Small intestine (tissue), 7 donors: ENCODE results near the gene FCRLA. TPM values are rescaled to one million over a fixed set of nuclear protein-coding genes. Genes with fewer than 3 reads are reported as not detected.
"Not testable (repeated sequence)": the region's sequence is repeated elsewhere in the genome, so short reads cannot be mapped to it uniquely, and the experiment has no call there.

Experiments
- DNase-seq, 2 donors: peaks; one replicate each; pipeline versions ENCODE4 v3.0.0 to v3.0.0-alpha.2; 2013
- FAIRE-seq: peaks from 2 replicates; lab custom pipeline; 2012; peaks lifted over from hg19 to GRCh38; lab: Jason Lieb, UNC
- H3K27ac ChIP-seq, 3 donors: one replicate each; pipeline ENCODE4 v1.5.1; 2013; ENCODE audit warnings: low read length in 2 of 3, mild to moderate bottlenecking in 2 of 3, control low read depth in 1 of 3, inconsistent platforms in 1 of 3, low read depth in 1 of 3, moderate library complexity in 1 of 3
- H3K27me3 ChIP-seq, 3 donors: one replicate each; pipeline ENCODE4 v1.6.1; 2013; ENCODE audit warnings: low read length in 3 of 3, inconsistent platforms in 1 of 3; ENCODE audit not compliant: control insufficient read depth in 3 of 3, insufficient read depth in 3 of 3
- H3K36me3 ChIP-seq, 3 donors: one replicate each; pipeline ENCODE4 v1.6.1; 2013; ENCODE audit warnings: low read length in 3 of 3, inconsistent platforms in 1 of 3, low read depth in 1 of 3, mild to moderate bottlenecking in 1 of 3, moderate library complexity in 1 of 3; ENCODE audit not compliant: control insufficient read depth in 3 of 3, insufficient read depth in 2 of 3
- H3K4me1 ChIP-seq, 3 donors: one replicate each; pipeline ENCODE4 v1.6.1; 2013; ENCODE audit warnings: low read length in 2 of 3, inconsistent platforms in 1 of 3, low read depth in 1 of 3, mild to moderate bottlenecking in 1 of 3, moderate library complexity in 1 of 3; ENCODE audit not compliant: control insufficient read depth in 3 of 3, insufficient read depth in 2 of 3
- H3K4me3 ChIP-seq, 3 donors: one replicate each; pipeline ENCODE4 v1.5.1; 2013; ENCODE audit warnings: low read length in 3 of 3, control low read depth in 1 of 3, inconsistent platforms in 1 of 3, low read depth in 1 of 3, mild to moderate bottlenecking in 1 of 3, moderate library complexity in 1 of 3
- H3K9me3 ChIP-seq, 2 donors: one replicate each; pipeline ENCODE4 v1.6.1; 2013; ENCODE audit warnings: low read depth in 1 of 2, low read length in 1 of 2; ENCODE audit not compliant: control insufficient read depth in 2 of 2, insufficient read depth in 1 of 2
- WGBS, 3 donors: extraction: QIAGEN DNeasy Blood & Tissue Kit; methylation state at CpG; one replicate each; pipeline ENCODE4 v1.1.7; 2013; 5-methylcytosine and 5-hydroxymethylcytosine counted together
- polyA plus RNA-seq, 4 donors: library from polyadenylated mRNA; stranded (reverse) in 3 of 4; unstranded in 1 of 4; fragments of 200-250 nt in 3 of 4; fragments of 120-200 nt in 1 of 4; gene quantifications; one replicate each; pipeline versions ENCODE4 v1.2.1 to v1.2.3, GENCODE V29; 2013
- donor health status: healthy with polysubstance abuse.
- donor health status: control.
- donor health status: control.
- donor health status: Bipolar disorder and iron deficiency.
- donor health status: healthy.

FCRLA gene
- polyA plus RNA-seq, 4 donors: 0.21 to 1.4 TPM; not detected in 2

- peaks cover 0 to 46% (median 6%) of the 10 kb centered on the region in 3 donors for H3K27me3 ChIP-seq
- H3K4me3 ChIP-seq: peak overlapping the region in 2 of 3 donors; percentile 67 to 71
- 47 to 54% (median 48%) methylated on average over 21 to 22 of the region's 22 CpGs for WGBS, 3 donors
- peak overlapping the region in 1 of 3 donors; percentile 81 for H3K27ac ChIP-seq
- FAIRE-seq, H3K36me3 ChIP-seq, H3K4me1 ChIP-seq, DNase-seq, H3K9me3 ChIP-seq: not testable (repeated sequence)
Observed at GRCh38 chr1:161725258-161725907, 18.4 kb downstream of the FCRLA start.

- peak overlapping the region; percentile 48 to 71 (median 67) for H3K4me3 ChIP-seq
- DNase-seq (peak; percentile 5 to 69), FAIRE-seq (no peak)
- 1 to 3% (median 1%) methylated on average over 32 to 34 of the region's 34 CpGs for WGBS, 3 donors
- H3K27me3 ChIP-seq: peaks cover 3 to 46% (median 6%) of the 10 kb centered on the region in 3 donors
- no peaks in the 10 kb centered on the region for H3K36me3 ChIP-seq
- H3K4me1 ChIP-seq: peaks cover 0 to 6% (median 0%) of the 10 kb centered on the region in 3 donors
- no peaks in the 10 kb centered on the region for H3K9me3 ChIP-seq
- H3K27ac ChIP-seq: peak overlapping the region; percentile 65 to 81 (median 68)
Observed at GRCh38 chr1:161725908-161726472, 19.0 kb downstream of the FCRLA start.

- FAIRE-seq: no peak
- DNase-seq: peak; percentile 56 to 90
- peaks cover 3 to 43% (median 6%) of the 10 kb centered on the region in 3 donors for H3K27me3 ChIP-seq
- H3K36me3 ChIP-seq: no peaks in the 10 kb centered on the region
- peak overlapping the region; percentile 68 to 83 (median 72) for H3K27ac ChIP-seq
- H3K4me3 ChIP-seq: peak overlapping the region; percentile 48 to 71 (median 67)
- no peaks in the 10 kb centered on the region for H3K9me3 ChIP-seq
- WGBS, 3 donors: 0 to 1% (median 0%) methylated on average over 50 to 83 of the region's 83 CpGs
- peaks cover 0 to 6% (median 0%) of the 10 kb centered on the region in 3 donors for H3K4me1 ChIP-seq
Observed at GRCh38 chr1:161726473-161727255, 19.6 kb downstream of the FCRLA start.

- peak in 1 of 2 donors; percentile 46 for DNase-seq
- 4 to 8% (median 5%) methylated on average over 37 to 38 of the region's 38 CpGs for WGBS, 3 donors
- peak overlapping the region; percentile 43 to 83 (median 72) for H3K27ac ChIP-seq
Observed at GRCh38 chr1:161727256-161727924, 20.4 kb downstream of the FCRLA start.

GRCh38 chr1:161728376-161729226 is 21.6 kb downstream of the FCRLA start:
- Histone ChIP-seq H3K4me1 (peaks cover 0 to 6% (median 0%) of the 10 kb centered on the region in 3 donors), H3K27me3 (peaks cover 3 to 35% (median 6%) of the 10 kb centered on the region in 3 donors), H3K9me3 (no peaks in the 10 kb centered on the region), H3K36me3 (no peaks in the 10 kb centered on the region), H3K4me3 (no peak overlapping the region), H3K27ac (no peak overlapping the region)
- no peak for DNase-seq
- FAIRE-seq: no peak
- WGBS, 3 donors: 67 to 87% (median 83%) methylated on average over 4 to 5 of the region's 7 CpGs

More at GRCh38 chr1:161727256-161727924, 20.4 kb downstream of the FCRLA start:
- Histone ChIP-seq H3K4me1 (peaks cover 0 to 6% (median 0%) of the 10 kb centered on the region in 3 donors), H3K36me3 (no peaks in the 10 kb centered on the region), H3K4me3 (peak overlapping the region; percentile 48 to 67 (median 61)), H3K9me3 (no peaks in the 10 kb centered on the region), H3K27me3 (peaks cover 3 to 41% (median 6%) of the 10 kb centered on the region in 3 donors)
- FAIRE-seq: no peak

GRCh38 chr1:161730050-161730564 is 23.1 kb downstream of the FCRLA start:
- WGBS, 3 donors: 54 to 73% (median 73%) methylated on average over 6 of the region's 6 CpGs
- no peaks in the 10 kb centered on the region for H3K36me3 ChIP-seq
- no peak for FAIRE-seq
- H3K9me3 ChIP-seq: no peaks in the 10 kb centered on the region
- no peak overlapping the region for H3K27ac ChIP-seq
- DNase-seq: no peak
- peaks cover 3 to 29% (median 6%) of the 10 kb centered on the region in 3 donors for H3K27me3 ChIP-seq
- no peak overlapping the region for H3K4me3 ChIP-seq
- peaks cover 0 to 6% (median 0%) of the 10 kb centered on the region in 3 donors for H3K4me1 ChIP-seq

GRCh38 chr1:161731241-161731640 is 24.2 kb downstream of the FCRLA start:
- Histone ChIP-seq H3K27me3 (peaks cover 3 to 19% (median 6%) of the 10 kb centered on the region in 3 donors), H3K4me1 (no peaks in the 10 kb centered on the region), H3K9me3 (no peaks in the 10 kb centered on the region), H3K36me3 (no peaks in the 10 kb centered on the region), H3K4me3 (no peak overlapping the region), H3K27ac (no peak overlapping the region)
- DNase-seq (no peak), FAIRE-seq (no peak)
- WGBS, 3 donors: 73 to 74% (median 73%) methylated on average over 6 of the region's 6 CpGs
